Stimulated activated CD8-positive, alpha-beta memory T cell treated with anti-CD3 and anti-CD28 coated beads, Interleukin-4, amount 100 ng/mL, for 1 hour (primary cell): ENCODE results near the gene SAMD11.

ENCODE experiments used
- DNase-seq, 2 donors: peaks; one replicate each; pipeline ENCODE4 v3.0.0-alpha.2; 2020; ENCODE audit warnings: low read depth in 2 of 2, low spot score in 1 of 2

SAMD11 gene

GRCh38 chr1:993379-993995, 69.8 kb downstream of the SAMD11 start:
- no peak for DNase-seq
